ENCODE results near the gene HCFC1R1.

- TF ChIP-seq CTCF (IDR thresholded peaks at IDR 0.05; ENCODE audit: poor library complexity) (no peak), EZH2 (IDR thresholded peaks at IDR 0.05; ENCODE audit: borderline replicate concordance) (no peak), EZH2phosphoT487 (IDR thresholded peaks at IDR 0.05; ENCODE audit: low read depth, severe bottlenecking, unreplicated experiment) (no peak)
Observed at GRCh38 chr16:3042376-3042775, 18.6 kb upstream of the HCFC1R1 start.

Data from hepatocyte (in vitro differentiated cells).